ENCODE data around the gene GEMIN7.
"Not testable (repeated sequence)": the region's sequence is repeated elsewhere in the genome, so short reads cannot be mapped to it uniquely, and the experiment has no call there.

The GEMIN7 gene

GRCh38 chr19:45091031-45091923 lies 12.2 kb downstream of the GEMIN7 start:
- peak; percentile 98 for DNase-seq

- DNase-seq: peak; percentile 92
Measured at GRCh38 chr19:45092747-45093678, 14.0 kb downstream of the GEMIN7 start, which contains the start of gene PPP1R37. TSS of gene PPP1R37 (plus strand) at chr19:45093179. CDS start at chr19:45093326, 147 bp downstream.

- no peak for DNase-seq
Measured at GRCh38 chr19:45094137-45094536, 15.1 kb downstream of the GEMIN7 start.

- DNase-seq: no peak
Measured at GRCh38 chr19:45094707-45095106, 15.6 kb downstream of the GEMIN7 start.

GRCh38 chr19:45095496-45096413 lies 16.7 kb downstream of the GEMIN7 start:
- no peak for DNase-seq

- no peak for DNase-seq
Measured at GRCh38 chr19:45096700-45097099, 17.6 kb downstream of the GEMIN7 start.

GRCh38 chr19:45097450-45097775 lies 18.4 kb downstream of the GEMIN7 start:
- DNase-seq: no peak

GRCh38 chr19:45097776-45098520 lies 18.9 kb downstream of the GEMIN7 start:
- no peak for DNase-seq

GRCh38 chr19:45098521-45099466 lies 19.7 kb downstream of the GEMIN7 start:
- DNase-seq: no peak

GRCh38 chr19:45099467-45100191 lies 20.6 kb downstream of the GEMIN7 start:
- DNase-seq: no peak

GRCh38 chr19:45100201-45100600 lies 21.1 kb downstream of the GEMIN7 start:
- DNase-seq: no peak

GRCh38 chr19:45100846-45101252 lies 21.8 kb downstream of the GEMIN7 start:
- no peak for DNase-seq

GRCh38 chr19:45101806-45102205 lies 22.7 kb downstream of the GEMIN7 start:
- no peak for DNase-seq

GRCh38 chr19:45102481-45102880 lies 23.4 kb downstream of the GEMIN7 start:
- no peak for DNase-seq

GRCh38 chr19:45103156-45103507 lies 24.1 kb downstream of the GEMIN7 start:
- DNase-seq: peak; percentile 23

- DNase-seq: no peak
Measured at GRCh38 chr19:45103508-45104319, 24.7 kb downstream of the GEMIN7 start.

- DNase-seq: no peak
Measured at GRCh38 chr19:45104658-45105349, 25.7 kb downstream of the GEMIN7 start.

- not testable (repeated sequence) for DNase-seq
Measured at GRCh38 chr19:45106363-45106762, 27.3 kb downstream of the GEMIN7 start.

Data from stimulated activated CD4-positive, alpha-beta T cell treated with anti-CD3 and anti-CD28 coated beads, Interleukin-4, amount 100 ng/mL, for 1 hour (primary cell).